ENCODE measurements around the gene ACOT7. TPM values are rescaled to one million over a fixed set of nuclear protein-coding genes. Genes with fewer than 3 reads are reported as not detected.

ACOT7 gene
- total RNA-seq, 4 donors from 2014 or later: 5.6 to 55.0 (median 31.0) TPM

- 90% methylated on average over 19 of the region's 19 CpGs; no CpG with 5 or more reads in 1 of the 2 donors for WGBS, 2 donors (ENCODE audit: low coverage in 1 of 2)
- Histone ChIP-seq H3K4me1 (peaks cover 23 to 55% (median 43%) of the 10 kb centered on the region in 4 donors), H3K4me3 (no peak overlapping the region), H3K27me3 (no peaks in the 10 kb centered on the region), H3K36me3 (no peaks in the 10 kb centered on the region), H3K27ac (peak overlapping the region in 1 of 4 donors; percentile 74), H3K9me3 (no peaks in the 10 kb centered on the region)
- TF ChIP-seq CTCF (IDR thresholded peaks at IDR 0.05) (no peak), POLR2A (IDR thresholded peaks at IDR 0.05) (no peak), EP300 (IDR thresholded peaks at IDR 0.05; ENCODE audit: low read depth) (no peak), POLR2AphosphoS5 (IDR thresholded peaks at IDR 0.05) (no peak)
- intact Hi-C loops (cut with DNase I; ENCODE audit: low total_unique reads): no loop called here
- in situ Hi-C loops (cut with MboI; ENCODE audit: low pct_ligation_motif_present in 1 of 4, low pct_unique_long_range_greater_than_20kb in 1 of 4, low sequenced_read_pairs in 3 of 4): no loop called here
- DNase-seq: no peak
These were observed 120.1 kb downstream of the ACOT7 start for GRCh38 chr1:6273380-6273891.

- TF ChIP-seq POLR2A (IDR thresholded peaks at IDR 0.05): no peak
- TF ChIP-seq POLR2AphosphoS5 (IDR thresholded peaks at IDR 0.05): no peak
- TF ChIP-seq EP300 (IDR thresholded peaks at IDR 0.05; ENCODE audit: low read depth): no peak
- no peak for TF ChIP-seq CTCF (IDR thresholded peaks at IDR 0.05)
- Histone ChIP-seq H3K4me3 (no peak overlapping the region), H3K9me3 (no peaks in the 10 kb centered on the region), H3K4me1 (peaks cover 23 to 55% (median 43%) of the 10 kb centered on the region in 4 donors), H3K27me3 (no peaks in the 10 kb centered on the region), H3K36me3 (no peaks in the 10 kb centered on the region), H3K27ac (peak overlapping the region in 2 of 4 donors; percentile 74 to 81)
- 82% methylated on average over 6 of the region's 6 CpGs; no CpG with 5 or more reads in 1 of the 2 donors for WGBS, 2 donors (ENCODE audit: low coverage in 1 of 2)
- DNase-seq: no peak
- in situ Hi-C loops (cut with MboI; ENCODE audit: low pct_ligation_motif_present in 1 of 4, low pct_unique_long_range_greater_than_20kb in 1 of 4, low sequenced_read_pairs in 3 of 4): no loop called here
- intact Hi-C loops (cut with DNase I; ENCODE audit: low total_unique reads): no loop called here
These were observed 120.7 kb downstream of the ACOT7 start for GRCh38 chr1:6272868-6273267.

DNA sequence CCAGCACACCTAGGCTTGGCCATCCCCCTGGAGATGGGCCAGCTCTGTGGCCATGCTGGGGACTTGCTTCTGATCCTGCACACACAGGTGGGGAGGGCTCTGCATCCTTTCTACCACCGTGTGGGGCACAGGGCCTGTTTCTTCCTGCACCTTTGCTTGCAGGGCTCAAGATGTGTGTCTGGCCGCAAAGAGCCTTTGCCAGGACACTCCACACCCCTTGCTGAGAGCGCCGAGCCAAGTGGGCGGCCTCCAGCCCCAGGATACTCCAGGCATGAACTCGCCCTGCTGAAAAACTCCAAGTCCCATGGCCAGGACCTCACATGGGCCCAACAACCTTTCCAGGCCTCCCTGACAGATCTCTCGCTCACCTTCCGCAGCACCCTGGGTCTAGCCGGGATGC, 121.1 kb downstream of the ACOT7 start:
- in situ Hi-C loops (cut with MboI; ENCODE audit: low pct_ligation_motif_present in 1 of 4, low pct_unique_long_range_greater_than_20kb in 1 of 4, low sequenced_read_pairs in 3 of 4): no loop called here
- DNase-seq: no peak
- peak overlapping the region in 3 of 4 donors; percentile 58 to 81 (median 74) for H3K27ac ChIP-seq
- 79% methylated on average over 8 of the region's 9 CpGs; no CpG with 5 or more reads in 1 of the 2 donors for WGBS, 2 donors (ENCODE audit: low coverage in 1 of 2)
- no peaks in the 10 kb centered on the region for H3K27me3 ChIP-seq
- H3K36me3 ChIP-seq: no peaks in the 10 kb centered on the region
- peaks cover 23 to 55% (median 43%) of the 10 kb centered on the region in 4 donors for H3K4me1 ChIP-seq
- H3K9me3 ChIP-seq: no peaks in the 10 kb centered on the region
- TF ChIP-seq POLR2A (IDR thresholded peaks at IDR 0.05): no peak
- TF ChIP-seq POLR2AphosphoS5 (IDR thresholded peaks at IDR 0.05): no peak
- no peak for TF ChIP-seq EP300 (IDR thresholded peaks at IDR 0.05; ENCODE audit: low read depth)
- no peak for TF ChIP-seq CTCF (IDR thresholded peaks at IDR 0.05)
- no peak overlapping the region for H3K4me3 ChIP-seq
- intact Hi-C loops (cut with DNase I; ENCODE audit: low total_unique reads): no loop called here

GRCh38 chr1:6271554-6271953, 122.0 kb downstream of the ACOT7 start:
- DNase-seq: peak; percentile 58
- no peaks in the 10 kb centered on the region for H3K9me3 ChIP-seq
- TF ChIP-seq POLR2A (IDR thresholded peaks at IDR 0.05): peak; percentile 46
- no peak for TF ChIP-seq EP300 (IDR thresholded peaks at IDR 0.05; ENCODE audit: low read depth)
- no peak for TF ChIP-seq CTCF (IDR thresholded peaks at IDR 0.05)
- TF ChIP-seq POLR2AphosphoS5 (IDR thresholded peaks at IDR 0.05): peak in 1 of 3 donors; percentile 55
- no peak overlapping the region for H3K4me3 ChIP-seq
- no peaks in the 10 kb centered on the region for H3K27me3 ChIP-seq
- peaks cover 19 to 49% (median 38%) of the 10 kb centered on the region in 4 donors for H3K4me1 ChIP-seq
- 35 to 63% methylated on average over 2 to 12 of the region's 12 CpGs for WGBS, 2 donors (ENCODE audit: low coverage in 1 of 2)
- H3K36me3 ChIP-seq: no peaks in the 10 kb centered on the region
- peak overlapping the region; percentile 58 to 81 (median 68) for H3K27ac ChIP-seq
- in situ Hi-C loops (cut with MboI; ENCODE audit: low pct_ligation_motif_present in 1 of 4, low pct_unique_long_range_greater_than_20kb in 1 of 4, low sequenced_read_pairs in 3 of 4): no loop called here
- intact Hi-C loops (cut with DNase I; ENCODE audit: low total_unique reads): no loop called here

Data from transverse colon (tissue), 4 donors.